ENCODE results near the gene SWI5. TPM values are rescaled to one million over a fixed set of nuclear protein-coding genes. Genes with fewer than 3 reads are reported as not detected.

SWI5 gene
- total RNA-seq, 1 experiment from 2014 or later, result 22.4 TPM

- H3K36me3 ChIP-seq (ENCODE audit: control insufficient read depth in 1 of 2, insufficient read depth in 2 of 2, low read length in 2 of 2), result peaks cover 6 to 16% of the 10 kb centered on the region in 2 experiments; a peak in 3 of 4 replicates
- no TSS peak for BruUV-seq (replicated peaks)
- H3K27me3 ChIP-seq (ENCODE audit: insufficient read depth, low read length), result no peaks in the 10 kb centered on the region
- intact Hi-C loops (cut with micrococcal nuclease), result loop anchor here (2.0 kb wide), 1 partner anchor 17 kb away; no protein-coding TSS in a partner anchor
- H3K4me3 ChIP-seq (replicated peaks in 1 of 2; ENCODE audit: low read depth in 1 of 2, low read length in 2 of 2), result peak overlapping the region; percentile 99 to 100
- H3K4me1 ChIP-seq (ENCODE audit: control insufficient read depth in 1 of 2, insufficient read depth in 2 of 2, low read length in 2 of 2), result peaks cover 18 to 31% of the 10 kb centered on the region in 2 experiments
- no peaks in the 10 kb centered on the region for H4K20me1 ChIP-seq (ENCODE audit: insufficient read depth)
- ChIA-PET POLR2A (no interaction called here), CTCF (no interaction called here), RAD21 (ENCODE audit: low non-redundant PET in 1 of 2, low total read pairs in 2 of 2, uncharacterized antibody in 2 of 2, unreplicated experiment in 2 of 2) (no interaction called here)
- no peak overlapping the region for H2AFZ ChIP-seq (ENCODE audit: low read depth, low read length, poor library complexity, severe bottlenecking)
- H3K79me2 ChIP-seq (ENCODE audit: insufficient read depth, low read length), result peaks cover 38% of the 10 kb centered on the region
- no peaks in the 10 kb centered on the region for H3K9me2 ChIP-seq (ENCODE audit: insufficient read depth)
- peak overlapping the region; percentile 85 for H3K9ac ChIP-seq (ENCODE audit: low read length)
- ATAC-seq (no peak), DNase-seq (ENCODE audit: low read depth, low spot score) (no peak)
- TF ChIP-seq EZH2phosphoT487 (IDR thresholded peaks at IDR 0.05; ENCODE audit: borderline replicate concordance), result no peak
- H3K4me2 ChIP-seq (ENCODE audit: low read length), result peak overlapping the region; percentile 89
- peak overlapping the region; percentile 93 for H3K27ac ChIP-seq (ENCODE audit: low read depth, low read length)
- H3K9me3 ChIP-seq (ENCODE audit: control insufficient read depth in 1 of 2, insufficient read depth in 1 of 2, low read depth in 1 of 2, low read length in 2 of 2), result no peaks in the 10 kb centered on the region
Measured at GRCh38 chr9:128323791-128324190, 47.7 kb downstream of the SWI5 start.

GRCh38 chr9:128324401-128324800 lies 48.3 kb downstream of the SWI5 start:
- DNase-seq (ENCODE audit: low read depth, low spot score) (no peak), ATAC-seq (no peak)
- ChIA-PET CTCF (interaction anchor here (1.3 kb wide), 1 partner anchor 17 kb away, joined by 3 read pairs; no protein-coding TSS in a partner anchor), POLR2A (no interaction called here), RAD21 (ENCODE audit: low non-redundant PET in 1 of 2, low total read pairs in 2 of 2, uncharacterized antibody in 2 of 2, unreplicated experiment in 2 of 2) (no interaction called here)
- Histone ChIP-seq H3K27me3 (ENCODE audit: insufficient read depth, low read length) (no peaks in the 10 kb centered on the region), H3K4me1 (ENCODE audit: control insufficient read depth in 1 of 2, insufficient read depth in 2 of 2, low read length in 2 of 2) (peaks cover 24 to 37% of the 10 kb centered on the region in 2 experiments), H3K9me2 (ENCODE audit: insufficient read depth) (no peaks in the 10 kb centered on the region), H4K20me1 (ENCODE audit: insufficient read depth) (no peaks in the 10 kb centered on the region), H2AFZ (ENCODE audit: low read depth, low read length, poor library complexity, severe bottlenecking) (no peak overlapping the region), H3K4me3 (replicated peaks in 1 of 2; ENCODE audit: low read depth in 1 of 2, low read length in 2 of 2) (no peak overlapping the region; a peak in 1 of 4 replicates), H3K4me2 (ENCODE audit: low read length) (peak overlapping the region; percentile 89; the same call in 1 of the 2 replicates), H3K9ac (ENCODE audit: low read length) (no peak overlapping the region), H3K36me3 (ENCODE audit: control insufficient read depth in 1 of 2, insufficient read depth in 2 of 2, low read length in 2 of 2) (peaks cover 6 to 16% of the 10 kb centered on the region in 2 experiments; a peak in 3 of 4 replicates), H3K79me2 (ENCODE audit: insufficient read depth, low read length) (peaks cover 38% of the 10 kb centered on the region), H3K27ac (ENCODE audit: low read depth, low read length) (no peak overlapping the region), H3K9me3 (ENCODE audit: control insufficient read depth in 1 of 2, insufficient read depth in 1 of 2, low read depth in 1 of 2, low read length in 2 of 2) (no peaks in the 10 kb centered on the region)
- intact Hi-C loops (cut with micrococcal nuclease), result no loop called here
- no TSS peak for BruUV-seq (replicated peaks)
- TF ChIP-seq SRF (IDR thresholded peaks at IDR 0.05; ENCODE audit: low read depth), result no peak
- no peak for TF ChIP-seq MAX (IDR thresholded peaks at IDR 0.05)
- TF ChIP-seq RAD21 (IDR thresholded peaks at IDR 0.05; ENCODE audit: low read depth), result no peak
- TF ChIP-seq YY1 (IDR thresholded peaks at IDR 0.05; ENCODE audit: extremely low read depth, insufficient replicate concordance, low read depth, low read length), result no peak
- no peak for TF ChIP-seq TCF7L2 (IDR thresholded peaks at IDR 0.05; ENCODE audit: borderline replicate concordance, extremely low read depth, insufficient read depth, insufficient read length)
- TF ChIP-seq POLR2AphosphoS5 (IDR thresholded peaks at IDR 0.05; ENCODE audit: low read depth, low read length), result no peak
- TF ChIP-seq SP1 (IDR thresholded peaks at IDR 0.05; ENCODE audit: low read depth), result no peak

Data from HCT116 (cell line).